Stomach smooth muscle (tissue), 2 donors: ENCODE results near the gene NBPF14.
"Not testable (repeated sequence)": the region's sequence is repeated elsewhere in the genome, so short reads cannot be mapped to it uniquely, and the experiment has no call there.

Experiments
- H3K27ac ChIP-seq: one replicate; pipeline ENCODE4 v1.7.0; 2013; ENCODE audit warnings: mild to moderate bottlenecking, low read length, inconsistent platforms
- H3K27me3 ChIP-seq, 2 donors: one replicate each; pipeline ENCODE4 v1.7.0; 2013; ENCODE audit warnings: low read length in 2 of 2; ENCODE audit not compliant: insufficient read depth in 2 of 2, control insufficient read depth in 1 of 2
- H3K36me3 ChIP-seq, 2 donors: one replicate each; pipeline ENCODE4 v1.7.0; 2013; ENCODE audit warnings: low read length in 2 of 2; ENCODE audit not compliant: control insufficient read depth in 2 of 2, insufficient read depth in 2 of 2
- H3K4me1 ChIP-seq: one replicate; pipeline ENCODE4 v1.7.0; 2013; ENCODE audit warnings: low read length; ENCODE audit not compliant: control insufficient read depth, insufficient read depth
- H3K4me3 ChIP-seq, 2 donors: one replicate each; pipeline ENCODE4 v1.7.0; 2013; ENCODE audit warnings: low read length in 2 of 2
- H3K9ac ChIP-seq, 2 donors: one replicate each; pipeline ENCODE4 v1.7.0; 2013; ENCODE audit warnings: low read length in 2 of 2, mild to moderate bottlenecking in 1 of 2
- H3K9me3 ChIP-seq, 2 donors: one replicate each; pipeline ENCODE4 v1.7.0; 2013; ENCODE audit warnings: low read length in 2 of 2; ENCODE audit not compliant: control insufficient read depth in 2 of 2
- donor health status: healthy.
- donor health status: Pancreatic carcinoma.

Gene NBPF14

DNA sequence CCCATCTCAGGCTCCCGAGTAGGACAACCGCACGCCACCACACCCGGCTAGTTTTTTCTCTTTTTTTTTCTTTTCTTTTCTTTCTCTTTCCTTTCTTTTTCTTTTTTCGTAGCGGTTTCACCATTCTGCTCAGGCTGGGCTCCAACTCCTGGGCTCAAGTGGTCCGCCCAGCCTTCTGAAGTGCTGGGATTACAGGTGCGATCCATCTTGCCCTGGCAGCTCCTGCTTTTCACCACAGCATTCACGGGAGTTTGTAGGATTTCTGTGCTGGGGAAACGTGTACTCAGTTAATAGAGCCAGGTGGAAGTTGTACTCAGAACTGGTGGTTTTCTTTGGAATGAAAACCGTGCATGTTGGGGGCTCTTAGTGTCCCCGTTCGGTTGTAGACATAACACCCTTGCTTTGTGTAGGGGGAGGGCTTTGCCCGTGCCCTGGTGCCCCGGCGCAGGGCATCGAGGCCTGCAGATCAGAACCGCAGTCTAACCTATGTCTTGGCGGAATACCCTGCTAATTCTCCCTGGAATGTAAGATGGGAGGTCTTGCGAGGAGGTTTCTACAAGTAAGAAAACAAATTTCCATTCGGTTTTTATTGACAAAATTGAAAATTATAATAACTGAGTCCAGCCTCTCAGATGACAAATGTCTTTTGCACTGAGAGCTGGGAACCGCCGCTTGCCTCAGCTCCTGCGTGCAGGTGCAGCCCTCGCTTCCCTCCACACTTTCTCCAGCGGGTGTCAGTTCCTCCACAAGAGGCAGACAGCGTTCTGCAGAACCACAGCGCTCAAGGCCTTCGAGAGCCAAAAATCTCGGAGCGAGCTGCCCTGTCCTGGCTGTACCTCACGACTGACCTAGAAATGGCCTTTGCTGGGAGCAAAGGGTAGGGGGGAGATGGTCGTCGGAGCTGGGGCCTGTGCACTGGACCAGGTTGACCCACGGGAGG is 72.3 kb downstream of the NBPF14 start:
- not testable (repeated sequence) for H3K4me1 ChIP-seq, H3K9ac ChIP-seq, H3K27me3 ChIP-seq, H3K36me3 ChIP-seq, H3K4me3 ChIP-seq, H3K9me3 ChIP-seq, H3K27ac ChIP-seq

DNA sequence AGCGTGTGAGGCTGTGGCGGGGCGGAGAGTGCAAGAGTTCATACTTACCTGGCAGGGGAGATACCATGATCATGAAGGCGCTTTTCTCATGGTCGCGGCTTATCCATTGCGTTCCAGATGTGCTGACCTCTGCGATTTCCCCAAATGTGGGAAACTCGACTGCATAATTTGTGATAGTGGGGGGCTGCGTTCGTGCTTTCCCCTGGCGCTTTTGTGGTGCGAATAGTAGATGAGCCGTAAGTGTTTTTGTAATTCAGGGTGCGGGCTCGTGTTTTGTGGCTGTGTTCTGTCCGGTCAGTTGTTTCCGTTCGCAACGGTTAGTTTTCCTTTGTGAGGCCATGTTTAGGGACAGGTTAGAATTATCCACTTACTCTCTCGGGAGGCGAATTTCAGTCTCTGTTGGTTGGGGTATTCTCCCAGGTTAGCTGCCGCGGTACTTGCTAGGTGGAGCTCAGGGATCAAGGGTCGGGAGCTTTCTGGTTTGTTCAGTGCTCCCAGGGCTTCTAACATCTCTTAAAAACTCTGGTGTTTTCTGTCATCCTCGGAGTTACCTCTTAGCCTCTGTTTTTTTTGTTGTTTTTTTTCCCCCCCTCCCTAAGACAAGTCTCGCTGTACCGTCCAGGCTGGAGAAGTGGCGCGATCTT is 73.1 kb downstream of the NBPF14 start:
- Histone ChIP-seq H3K4me3 (peak overlapping the region; percentile 62 to 75), H3K27ac (peak overlapping the region; percentile 76), H3K9ac (peak overlapping the region; percentile 42 to 76)
- H3K9me3 ChIP-seq, H3K36me3 ChIP-seq, H3K27me3 ChIP-seq, H3K4me1 ChIP-seq: not testable (repeated sequence)

DNA sequence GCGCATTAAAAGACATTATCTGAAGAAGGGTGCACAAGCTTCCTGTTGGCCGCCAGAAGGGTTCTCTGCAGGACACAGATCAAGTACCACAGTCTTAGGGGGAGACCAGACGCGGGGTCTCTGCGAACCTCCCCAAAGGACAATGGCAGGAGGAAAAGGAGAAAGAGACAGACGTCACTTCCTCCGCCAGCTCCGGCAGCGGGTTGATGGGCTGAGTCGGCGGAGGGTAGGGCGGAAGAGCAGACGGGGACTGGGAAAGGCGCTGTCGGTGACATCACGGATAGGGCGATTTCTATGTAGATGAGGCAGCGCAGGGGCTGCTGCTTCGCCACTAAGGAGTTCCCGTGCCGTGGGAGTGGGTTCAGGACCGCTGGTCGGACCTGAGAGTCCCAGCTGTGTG is 73.7 kb downstream of the NBPF14 start:
- H3K36me3 ChIP-seq, H3K4me1 ChIP-seq, H3K9me3 ChIP-seq, H3K27ac ChIP-seq, H3K9ac ChIP-seq, H3K27me3 ChIP-seq: not testable (repeated sequence)
- H3K4me3 ChIP-seq = peak overlapping the region in 1 of 2 donors; percentile 47

GRCh38 chr1:148514310-148514709 is 81.5 kb downstream of the NBPF14 start:
- not testable (repeated sequence) for H3K4me3 ChIP-seq, H3K9me3 ChIP-seq, H3K4me1 ChIP-seq, H3K9ac ChIP-seq, H3K36me3 ChIP-seq, H3K27me3 ChIP-seq, H3K27ac ChIP-seq

- not testable (repeated sequence) for H3K27me3 ChIP-seq, H3K4me1 ChIP-seq, H3K9ac ChIP-seq, H3K9me3 ChIP-seq, H3K36me3 ChIP-seq, H3K4me3 ChIP-seq, H3K27ac ChIP-seq
Observed at GRCh38 chr1:148512571-148513184, 83.1 kb downstream of the NBPF14 start.

- H3K36me3 ChIP-seq, H3K27ac ChIP-seq, H3K4me1 ChIP-seq, H3K27me3 ChIP-seq, H3K4me3 ChIP-seq, H3K9ac ChIP-seq, H3K9me3 ChIP-seq: not testable (repeated sequence)
Observed at GRCh38 chr1:148493933-148494332, 101.9 kb downstream of the NBPF14 start.

- not testable (repeated sequence) for H3K36me3 ChIP-seq, H3K9me3 ChIP-seq, H3K4me1 ChIP-seq, H3K4me3 ChIP-seq, H3K27me3 ChIP-seq, H3K27ac ChIP-seq, H3K9ac ChIP-seq
Observed at GRCh38 chr1:148483029-148483428, 112.8 kb downstream of the NBPF14 start, which contains the start of gene PPIAL4G. PPIAL4G (minus strand) TSS chr1:148483302; CDS start chr1:148483252, 50 bp downstream.
